Measurements from ENCODE around the gene CMTM7.
A peak's percentile ranks its signal among the peaks of the same experiment; 100 is the strongest.
"Not testable (repeated sequence)": the region's sequence is repeated elsewhere in the genome, so short reads cannot be mapped to it uniquely, and the experiment has no call there.

The CMTM7 gene

GRCh38 chr3:32466808-32467207, 75.2 kb downstream of the CMTM7 start:
- CTCF ChIA-PET, result interaction anchor here (0.6 to 6.3 kb wide), 10 partner anchors 11 to 319 kb away, joined by 3 to 57 read pairs (median 4); no protein-coding TSS in a partner anchor
- H3K9me3 ChIP-seq (ENCODE audit: control insufficient read depth, insufficient read depth, low read depth, low read length); POLR2A ChIA-PET; H3K36me3 ChIP-seq (ENCODE audit: control insufficient read depth in 2 of 2, insufficient read depth in 1 of 2, low read length in 2 of 2); H3K27ac ChIP-seq (ENCODE audit: extremely low read depth, low read depth, low read length); H3K4me3 ChIP-seq (ENCODE audit: low read depth, low read length); H3K4me1 ChIP-seq (ENCODE audit: control insufficient read depth, insufficient read depth, low read length): not testable (repeated sequence)

DNA sequence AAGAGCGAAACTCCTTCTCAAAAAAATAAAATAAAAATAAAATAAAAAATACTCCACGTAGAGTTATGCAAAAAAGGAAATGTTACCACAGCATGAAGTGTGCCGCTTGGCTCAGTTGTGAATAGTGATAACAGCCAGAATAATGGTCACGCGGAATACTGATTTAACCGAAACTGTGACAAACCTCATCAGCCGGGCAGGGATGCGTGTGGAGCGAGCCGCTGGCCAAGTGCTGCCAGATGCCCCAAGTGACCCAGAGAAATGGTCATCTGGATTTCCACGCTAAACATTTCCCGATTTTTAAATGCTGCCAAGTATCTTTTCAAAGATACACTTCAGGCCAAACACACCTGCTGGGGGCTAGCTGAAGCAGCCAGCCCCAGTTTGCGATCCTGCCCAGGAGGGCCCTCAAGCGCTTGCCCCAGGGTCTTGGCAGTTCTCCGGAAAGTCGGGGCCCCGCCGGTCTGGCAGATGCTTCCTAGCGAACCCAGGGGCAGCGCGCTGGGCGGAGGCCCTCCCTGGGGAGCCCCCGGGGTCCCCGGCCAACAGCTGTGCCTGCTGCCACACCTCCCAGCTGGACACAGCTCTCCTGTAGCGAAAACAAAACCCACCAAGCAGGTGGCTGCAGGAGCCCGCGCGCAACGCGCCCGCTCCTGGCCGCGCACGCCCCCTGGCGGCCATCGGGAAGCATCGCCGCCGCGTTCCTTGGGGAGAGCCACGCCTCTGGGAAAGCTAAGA, 75.8 kb downstream of the CMTM7 start:
- ChIA-PET POLR2A (interaction anchor here (0.6 to 1.0 kb wide), 2 partner anchors 74 to 93 kb away, joined by 3 to 8 read pairs; no protein-coding TSS in a partner anchor), CTCF (interaction anchor here (0.5 to 6.3 kb wide), 40 partner anchors 8 to 319 kb away, joined by 3 to 57 read pairs (median 4); no protein-coding TSS in a partner anchor)
- H3K4me3 ChIP-seq (ENCODE audit: low read depth, low read length), result no peak overlapping the region
- no peak overlapping the region for H3K27ac ChIP-seq (ENCODE audit: extremely low read depth, low read depth, low read length)
- no peaks in the 10 kb centered on the region for H3K9me3 ChIP-seq (ENCODE audit: control insufficient read depth, insufficient read depth, low read depth, low read length)
- H3K36me3 ChIP-seq (ENCODE audit: control insufficient read depth in 2 of 2, insufficient read depth in 1 of 2, low read length in 2 of 2), result peaks cover 0 to 8% of the 10 kb centered on the region in 2 experiments; a peak in 1 of 3 replicates
- H3K4me1 ChIP-seq (ENCODE audit: control insufficient read depth, insufficient read depth, low read length), result no peaks in the 10 kb centered on the region; the same call in 1 of the 2 replicates
- TF ChIP-seq, protein P1, sequence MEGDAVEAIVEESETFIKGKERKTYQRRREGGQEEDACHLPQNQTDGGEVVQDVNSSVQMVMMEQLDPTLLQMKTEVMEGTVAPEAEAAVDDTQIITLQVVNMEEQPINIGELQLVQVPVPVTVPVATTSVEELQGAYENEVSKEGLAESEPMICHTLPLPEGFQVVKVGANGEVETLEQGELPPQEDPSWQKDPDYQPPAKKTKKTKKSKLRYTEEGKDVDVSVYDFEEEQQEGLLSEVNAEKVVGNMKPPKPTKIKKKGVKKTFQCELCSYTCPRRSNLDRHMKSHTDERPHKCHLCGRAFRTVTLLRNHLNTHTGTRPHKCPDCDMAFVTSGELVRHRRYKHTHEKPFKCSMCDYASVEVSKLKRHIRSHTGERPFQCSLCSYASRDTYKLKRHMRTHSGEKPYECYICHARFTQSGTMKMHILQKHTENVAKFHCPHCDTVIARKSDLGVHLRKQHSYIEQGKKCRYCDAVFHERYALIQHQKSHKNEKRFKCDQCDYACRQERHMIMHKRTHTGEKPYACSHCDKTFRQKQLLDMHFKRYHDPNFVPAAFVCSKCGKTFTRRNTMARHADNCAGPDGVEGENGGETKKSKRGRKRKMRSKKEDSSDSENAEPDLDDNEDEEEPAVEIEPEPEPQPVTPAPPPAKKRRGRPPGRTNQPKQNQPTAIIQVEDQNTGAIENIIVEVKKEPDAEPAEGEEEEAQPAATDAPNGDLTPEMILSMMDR (tag by site-specific recombination; IDR thresholded peaks at IDR 0.05), result peak; percentile 77; the same call in 1 of the 2 replicates
- TF ChIP-seq ZFP37 (tag by site-specific recombination; IDR thresholded peaks at IDR 0.05) (no peak), ZNF830 (tag by site-specific recombination; IDR thresholded peaks at IDR 0.05; ENCODE audit: low read depth) (no peak), SETDB1 (IDR thresholded peaks at IDR 0.05; ENCODE audit: insufficient read length, low read length) (no peak), WT1 (tag by site-specific recombination; IDR thresholded peaks at IDR 0.05) (no peak), TCF7L2 (IDR thresholded peaks at IDR 0.05; ENCODE audit: borderline replicate concordance, low read depth, low read length) (no peak), ZNF132 (tag by site-specific recombination; IDR thresholded peaks at IDR 0.05; ENCODE audit: borderline replicate concordance) (no peak), ZNF391 (tag by site-specific recombination; IDR thresholded peaks at IDR 0.05; ENCODE audit: borderline replicate concordance, low read depth) (no peak), ZBTB26 (tag by site-specific recombination; optimal IDR thresholded peaks at IDR 0.05) (peak; percentile 63), ZNF777 (tag by site-specific recombination; IDR thresholded peaks at IDR 0.05; ENCODE audit: borderline replicate concordance) (no peak), ZNF280D (tag by site-specific recombination; IDR thresholded peaks at IDR 0.05) (no peak), ZNF837 (tag by site-specific recombination; IDR thresholded peaks at IDR 0.05) (no peak), ZNF548 (tag by site-specific recombination; IDR thresholded peaks at IDR 0.05) (no peak), ZBTB49 (tag by site-specific recombination; IDR thresholded peaks at IDR 0.05; ENCODE audit: low read depth) (no peak), ZNF544 (tag by site-specific recombination; IDR thresholded peaks at IDR 0.05) (no peak), GLI4 (tag by site-specific recombination; IDR thresholded peaks at IDR 0.05) (no peak)
- TF ChIP-seq, protein P2, sequence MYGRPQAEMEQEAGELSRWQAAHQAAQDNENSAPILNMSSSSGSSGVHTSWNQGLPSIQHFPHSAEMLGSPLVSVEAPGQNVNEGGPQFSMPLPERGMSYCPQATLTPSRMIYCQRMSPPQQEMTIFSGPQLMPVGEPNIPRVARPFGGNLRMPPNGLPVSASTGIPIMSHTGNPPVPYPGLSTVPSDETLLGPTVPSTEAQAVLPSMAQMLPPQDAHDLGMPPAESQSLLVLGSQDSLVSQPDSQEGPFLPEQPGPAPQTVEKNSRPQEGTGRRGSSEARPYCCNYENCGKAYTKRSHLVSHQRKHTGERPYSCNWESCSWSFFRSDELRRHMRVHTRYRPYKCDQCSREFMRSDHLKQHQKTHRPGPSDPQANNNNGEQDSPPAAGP (tag by site-specific recombination; IDR thresholded peaks at IDR 0.05), result no peak
- TF ChIP-seq, protein P3, sequence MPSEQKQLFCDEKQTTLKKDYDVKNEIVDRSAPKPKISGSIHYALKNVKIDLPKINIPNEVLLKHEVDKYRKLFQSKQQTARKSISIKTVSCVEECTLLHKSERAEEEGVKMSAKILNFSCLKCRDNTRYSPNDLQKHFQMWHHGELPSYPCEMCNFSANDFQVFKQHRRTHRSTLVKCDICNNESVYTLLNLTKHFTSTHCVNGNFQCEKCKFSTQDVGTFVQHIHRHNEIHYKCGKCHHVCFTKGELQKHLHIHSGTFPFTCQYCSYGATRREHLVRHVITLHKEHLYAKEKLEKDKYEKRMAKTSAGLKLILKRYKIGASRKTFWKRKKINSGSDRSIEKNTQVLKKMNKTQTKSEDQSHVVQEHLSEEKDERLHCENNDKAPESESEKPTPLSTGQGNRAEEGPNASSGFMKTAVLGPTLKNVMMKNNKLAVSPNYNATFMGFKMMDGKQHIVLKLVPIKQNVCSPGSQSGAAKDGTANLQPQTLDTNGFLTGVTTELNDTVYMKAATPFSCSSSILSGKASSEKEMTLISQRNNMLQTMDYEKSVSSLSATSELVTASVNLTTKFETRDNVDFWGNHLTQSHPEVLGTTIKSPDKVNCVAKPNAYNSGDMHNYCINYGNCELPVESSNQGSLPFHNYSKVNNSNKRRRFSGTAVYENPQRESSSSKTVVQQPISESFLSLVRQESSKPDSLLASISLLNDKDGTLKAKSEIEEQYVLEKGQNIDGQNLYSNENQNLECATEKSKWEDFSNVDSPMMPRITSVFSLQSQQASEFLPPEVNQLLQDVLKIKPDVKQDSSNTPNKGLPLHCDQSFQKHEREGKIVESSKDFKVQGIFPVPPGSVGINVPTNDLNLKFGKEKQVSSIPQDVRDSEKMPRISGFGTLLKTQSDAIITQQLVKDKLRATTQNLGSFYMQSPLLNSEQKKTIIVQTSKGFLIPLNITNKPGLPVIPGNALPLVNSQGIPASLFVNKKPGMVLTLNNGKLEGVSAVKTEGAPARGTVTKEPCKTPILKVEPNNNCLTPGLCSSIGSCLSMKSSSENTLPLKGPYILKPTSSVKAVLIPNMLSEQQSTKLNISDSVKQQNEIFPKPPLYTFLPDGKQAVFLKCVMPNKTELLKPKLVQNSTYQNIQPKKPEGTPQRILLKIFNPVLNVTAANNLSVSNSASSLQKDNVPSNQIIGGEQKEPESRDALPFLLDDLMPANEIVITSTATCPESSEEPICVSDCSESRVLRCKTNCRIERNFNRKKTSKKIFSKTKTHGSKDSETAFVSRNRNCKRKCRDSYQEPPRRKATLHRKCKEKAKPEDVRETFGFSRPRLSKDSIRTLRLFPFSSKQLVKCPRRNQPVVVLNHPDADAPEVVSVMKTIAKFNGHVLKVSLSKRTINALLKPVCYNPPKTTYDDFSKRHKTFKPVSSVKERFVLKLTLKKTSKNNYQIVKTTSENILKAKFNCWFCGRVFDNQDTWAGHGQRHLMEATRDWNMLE (tag by site-specific recombination; conservative IDR thresholded peaks at IDR 0.05; ENCODE audit: low read depth), result no peak

Measured in HEK293 (cell line).